H4 (cell line): ENCODE data around the gene PCBP1. TPM values are rescaled to one million over a fixed set of nuclear protein-coding genes. Genes with fewer than 3 reads are reported as not detected.
A peak's percentile ranks its signal among the peaks of the same experiment; 100 is the strongest.
"Not testable (repeated sequence)": the region's sequence is repeated elsewhere in the genome, so short reads cannot be mapped to it uniquely, and the experiment has no call there.

Experiments
- DNase-seq: peaks from one replicate; pipeline ENCODE4 v3.0.0-alpha.2; 2015; ENCODE audit warnings: low spot score
- total RNA-seq: library from RNA; depleted of rRNA; stranded (reverse); fragments of >200 nt; shearing (Covaris generic); gene quantifications from 2 replicates; pipeline ENCODE4 v1.2.3, GENCODE V29; 2014

PCBP1 gene
- total RNA-seq, 1 experiment from 2014 or later, result 23.2 TPM

GRCh38 chr2:70080610-70081200 is 6.6 kb upstream of the PCBP1 start:
- no peak for DNase-seq

- no peak for DNase-seq
These were observed 6.1 kb upstream of the PCBP1 start for GRCh38 chr2:70081221-70081620.

- peak; percentile 30 for DNase-seq
These were observed 3.7 kb upstream of the PCBP1 start for GRCh38 chr2:70083344-70084156.

GRCh38 chr2:70084973-70085710 is 2.1 kb upstream of the PCBP1 start:
- DNase-seq, result no peak

- no peak for DNase-seq
These were observed 1.5 kb upstream of the PCBP1 start for GRCh38 chr2:70085711-70086277.

- peak; percentile 49 for DNase-seq
These were observed 919 bp upstream of the PCBP1 start for GRCh38 chr2:70086278-70086837.

GRCh38 chr2:70087702-70088597 is 673 bp downstream of the PCBP1 start:
- DNase-seq, result no peak

- no peak for DNase-seq
These were observed 1.4 kb downstream of the PCBP1 start for GRCh38 chr2:70088598-70089219.

GRCh38 chr2:70089220-70089982 is 2.1 kb downstream of the PCBP1 start:
- DNase-seq, result no peak

- DNase-seq, result no peak
These were observed 2.8 kb downstream of the PCBP1 start for GRCh38 chr2:70089983-70090525.

- DNase-seq, result no peak
These were observed 3.5 kb downstream of the PCBP1 start for GRCh38 chr2:70090706-70091334.

GRCh38 chr2:70091364-70091763 is 4.1 kb downstream of the PCBP1 start:
- no peak for DNase-seq

- DNase-seq, result no peak
These were observed 4.5 kb downstream of the PCBP1 start for GRCh38 chr2:70091816-70092215.

- not testable (repeated sequence) for DNase-seq
These were observed 5.4 kb downstream of the PCBP1 start for GRCh38 chr2:70092576-70093243.

GRCh38 chr2:70094171-70094977 is 7.1 kb downstream of the PCBP1 start:
- DNase-seq, result no peak

GRCh38 chr2:70094978-70095719 is 7.9 kb downstream of the PCBP1 start:
- DNase-seq, result peak; percentile 58
